ENCODE data around the gene KIF26B. TPM values are rescaled to one million over a fixed set of nuclear protein-coding genes. Genes with fewer than 3 reads are reported as not detected.

Gene KIF26B
- total RNA-seq, 1 donor from 2014 or later: 0.32 TPM

- peak; percentile 79 for DNase-seq (ENCODE audit: low spot score)
Measured at GRCh38 chr1:245234217-245235081, 79.7 kb downstream of the KIF26B start.

GRCh38 chr1:245235156-245235555 lies 80.4 kb downstream of the KIF26B start:
- DNase-seq (ENCODE audit: low spot score): peak; percentile 1

- DNase-seq (ENCODE audit: low spot score): peak; percentile 47
Measured at GRCh38 chr1:245240648-245241165, 85.9 kb downstream of the KIF26B start.

GRCh38 chr1:245241526-245242130 lies 86.8 kb downstream of the KIF26B start:
- peak; percentile 73 for DNase-seq (ENCODE audit: low spot score)

- no peak for DNase-seq (ENCODE audit: low spot score)
Measured at GRCh38 chr1:245242989-245243388, 88.2 kb downstream of the KIF26B start.

GRCh38 chr1:245245021-245245667 lies 90.4 kb downstream of the KIF26B start:
- DNase-seq (ENCODE audit: low spot score): peak; percentile 78

- DNase-seq (ENCODE audit: low spot score): peak; percentile 20
Measured at GRCh38 chr1:245246433-245246832, 91.6 kb downstream of the KIF26B start.

GRCh38 chr1:245247356-245247755 lies 92.6 kb downstream of the KIF26B start:
- peak; percentile 57 for DNase-seq (ENCODE audit: low spot score)

GRCh38 chr1:245247801-245248200 lies 93.0 kb downstream of the KIF26B start:
- DNase-seq (ENCODE audit: low spot score): peak; percentile 39

- DNase-seq (ENCODE audit: low spot score): peak; percentile 59
Measured at GRCh38 chr1:245248231-245248731, 93.5 kb downstream of the KIF26B start.

GRCh38 chr1:245255783-245256182 lies 101.0 kb downstream of the KIF26B start:
- no peak for DNase-seq (ENCODE audit: low spot score)

GRCh38 chr1:245256528-245256927 lies 101.7 kb downstream of the KIF26B start:
- no peak for DNase-seq (ENCODE audit: low spot score)

- no peak for DNase-seq (ENCODE audit: low spot score)
Measured at GRCh38 chr1:245258271-245258920, 103.6 kb downstream of the KIF26B start.

- no peak for DNase-seq (ENCODE audit: low spot score)
Measured at GRCh38 chr1:245260110-245260882, 105.5 kb downstream of the KIF26B start.

- no peak for DNase-seq (ENCODE audit: low spot score)
Measured at GRCh38 chr1:245260883-245261282, 106.1 kb downstream of the KIF26B start.

GRCh38 chr1:245261786-245262185 lies 107.0 kb downstream of the KIF26B start:
- DNase-seq (ENCODE audit: low spot score): no peak

- no peak for DNase-seq (ENCODE audit: low spot score)
Measured at GRCh38 chr1:245263529-245264095, 108.8 kb downstream of the KIF26B start.

GRCh38 chr1:245264226-245264625 lies 109.4 kb downstream of the KIF26B start:
- DNase-seq (ENCODE audit: low spot score): no peak

- no peak for DNase-seq (ENCODE audit: low spot score)
Measured at GRCh38 chr1:245266105-245266504, 111.3 kb downstream of the KIF26B start.

- DNase-seq (ENCODE audit: low spot score): no peak
Measured at GRCh38 chr1:245270063-245270462, 115.3 kb downstream of the KIF26B start.
